Prostate gland (tissue), 2 donors: Measurements from ENCODE around the gene CCDC181.

Source experiments
- POLR2A ChIP-seq: fragments of 450-650 bp; IDR thresholded peaks from one replicate; pipeline ENCODE4 v1.6.1; 2016; ENCODE audit warnings: antibody characterized with exemption, mild to moderate bottlenecking
- POLR2AphosphoS5 ChIP-seq: sonication (generic); formaldehyde crosslinking; IDR thresholded peaks from one replicate; pipeline ENCODE4 v1.6.1; 2017; ENCODE audit warnings: antibody characterized with exemption
- TF ChIP-seq, protein P1 (sequence below), 4 experiments: fragments of 200-600 bp in 2 of 4; fragments of 450-650 bp in 2 of 4; sonication (generic) in 2 of 4; IDR thresholded peaks; 1 replicate in 3 of 4; 2 replicates in 1 of 4; pipeline ENCODE4 v1.5.1; 2016 to 2019; ENCODE audit warnings: antibody characterized with exemption in 4 of 4, mild to moderate bottlenecking in 2 of 4, moderate library complexity in 2 of 4

DNA sequence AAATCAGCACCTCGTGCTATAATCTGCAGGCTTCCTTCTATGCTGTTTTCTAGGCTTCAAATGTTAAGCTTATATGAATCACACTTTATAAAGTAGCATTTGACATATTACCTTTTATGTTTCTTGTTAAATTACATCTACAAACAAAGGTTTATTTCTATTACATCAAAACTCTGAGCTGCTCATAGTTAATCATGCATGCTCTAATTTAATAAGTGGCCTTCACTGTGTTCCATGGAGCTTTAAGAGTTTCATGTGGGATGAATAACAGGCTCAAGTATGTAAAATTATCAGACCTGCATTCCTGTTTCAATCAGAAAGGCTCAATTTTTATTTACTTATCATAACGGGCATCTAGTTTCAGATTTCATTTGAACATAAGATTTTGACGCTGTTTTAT, 45.5 kb upstream of the CCDC181 start:
- TF ChIP-seq, protein P1, sequence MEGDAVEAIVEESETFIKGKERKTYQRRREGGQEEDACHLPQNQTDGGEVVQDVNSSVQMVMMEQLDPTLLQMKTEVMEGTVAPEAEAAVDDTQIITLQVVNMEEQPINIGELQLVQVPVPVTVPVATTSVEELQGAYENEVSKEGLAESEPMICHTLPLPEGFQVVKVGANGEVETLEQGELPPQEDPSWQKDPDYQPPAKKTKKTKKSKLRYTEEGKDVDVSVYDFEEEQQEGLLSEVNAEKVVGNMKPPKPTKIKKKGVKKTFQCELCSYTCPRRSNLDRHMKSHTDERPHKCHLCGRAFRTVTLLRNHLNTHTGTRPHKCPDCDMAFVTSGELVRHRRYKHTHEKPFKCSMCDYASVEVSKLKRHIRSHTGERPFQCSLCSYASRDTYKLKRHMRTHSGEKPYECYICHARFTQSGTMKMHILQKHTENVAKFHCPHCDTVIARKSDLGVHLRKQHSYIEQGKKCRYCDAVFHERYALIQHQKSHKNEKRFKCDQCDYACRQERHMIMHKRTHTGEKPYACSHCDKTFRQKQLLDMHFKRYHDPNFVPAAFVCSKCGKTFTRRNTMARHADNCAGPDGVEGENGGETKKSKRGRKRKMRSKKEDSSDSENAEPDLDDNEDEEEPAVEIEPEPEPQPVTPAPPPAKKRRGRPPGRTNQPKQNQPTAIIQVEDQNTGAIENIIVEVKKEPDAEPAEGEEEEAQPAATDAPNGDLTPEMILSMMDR (IDR thresholded peaks at IDR 0.05): no peak
- TF ChIP-seq POLR2A (no peak), POLR2AphosphoS5 (no peak)
